ENCODE results near the gene CFAP57.

The CFAP57 gene

DNA sequence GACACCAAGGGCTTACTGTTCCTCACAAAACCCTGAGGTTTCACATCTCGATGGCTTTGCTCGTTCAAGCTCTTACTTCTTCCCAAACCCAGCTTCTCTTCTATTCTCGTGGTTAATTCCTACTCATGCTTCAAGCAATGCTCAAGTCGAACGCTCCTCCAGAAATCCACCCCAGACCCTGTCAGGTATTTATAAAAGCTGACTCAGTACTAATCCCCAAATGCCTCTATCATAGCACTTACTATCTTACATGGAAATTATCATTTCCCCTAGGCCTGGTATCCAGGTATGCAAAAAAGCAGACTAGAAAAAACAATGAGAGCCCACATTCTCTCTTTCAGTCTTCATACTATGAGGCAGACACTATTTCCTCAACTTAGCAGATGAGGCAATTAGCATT, 6.4 kb upstream of the CFAP57 start:
- TF ChIP-seq TAF1 (IDR thresholded peaks at IDR 0.05; ENCODE audit: low read depth, low read length) (no peak), POLR2AphosphoS5 (IDR thresholded peaks at IDR 0.05; ENCODE audit: low read depth, low read length) (no peak), POLR2A (IDR thresholded peaks at IDR 0.05; ENCODE audit: low read depth, low read length) (no peak), PAX5 (IDR thresholded peaks at IDR 0.05; ENCODE audit: insufficient read depth, low read length, severe bottlenecking) (no peak)
- no peak for FAIRE-seq

DNA sequence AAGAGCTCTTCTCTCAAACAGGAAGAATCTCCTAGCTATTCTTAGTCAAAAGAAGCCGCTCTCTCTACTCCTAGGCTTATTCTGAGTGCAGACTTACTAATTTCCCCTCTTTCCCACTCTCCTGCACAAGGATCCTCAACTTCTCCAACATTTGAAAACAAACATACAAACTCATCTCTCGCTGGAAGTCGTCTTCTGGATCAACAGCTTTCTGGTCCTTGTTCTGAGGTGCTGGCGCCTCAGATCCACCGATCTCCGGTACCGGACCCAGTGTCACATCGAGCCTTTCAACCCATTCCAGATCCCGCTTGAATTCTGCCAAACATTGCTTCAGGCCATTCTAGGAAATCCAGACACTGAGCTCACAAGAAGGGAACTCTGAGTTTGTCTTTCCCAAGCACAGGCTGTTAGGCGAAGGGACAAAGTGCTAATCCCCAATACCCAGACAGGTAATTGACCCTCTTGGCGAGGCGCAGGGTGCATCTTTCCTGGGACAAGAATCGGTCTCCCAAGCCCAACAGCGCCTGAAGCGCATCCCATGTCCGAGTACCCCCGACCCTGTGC, 736 bp upstream of the CFAP57 start:
- TF ChIP-seq TAF1 (IDR thresholded peaks at IDR 0.05; ENCODE audit: low read depth, low read length): no peak
- TF ChIP-seq POU2F2 (IDR thresholded peaks at IDR 0.05; ENCODE audit: low read depth, low read length): no peak
- TF ChIP-seq SPI1 (IDR thresholded peaks at IDR 0.05; ENCODE audit: low read depth, low read length): no peak
- TF ChIP-seq PAX5 (IDR thresholded peaks at IDR 0.05; ENCODE audit: insufficient read depth, low read length, severe bottlenecking): no peak
- TF ChIP-seq POLR2AphosphoS5 (IDR thresholded peaks at IDR 0.05; ENCODE audit: low read depth, low read length): no peak
- no peak for TF ChIP-seq POLR2A (IDR thresholded peaks at IDR 0.05; ENCODE audit: low read depth, low read length)
- no peak for FAIRE-seq
- DNase-seq (ENCODE audit: insufficient read length, low spot score): no peak

More for the DNA sequence above, 6.4 kb upstream of the CFAP57 start:
- DNase-seq (ENCODE audit: insufficient read length, low spot score): no peak

DNA sequence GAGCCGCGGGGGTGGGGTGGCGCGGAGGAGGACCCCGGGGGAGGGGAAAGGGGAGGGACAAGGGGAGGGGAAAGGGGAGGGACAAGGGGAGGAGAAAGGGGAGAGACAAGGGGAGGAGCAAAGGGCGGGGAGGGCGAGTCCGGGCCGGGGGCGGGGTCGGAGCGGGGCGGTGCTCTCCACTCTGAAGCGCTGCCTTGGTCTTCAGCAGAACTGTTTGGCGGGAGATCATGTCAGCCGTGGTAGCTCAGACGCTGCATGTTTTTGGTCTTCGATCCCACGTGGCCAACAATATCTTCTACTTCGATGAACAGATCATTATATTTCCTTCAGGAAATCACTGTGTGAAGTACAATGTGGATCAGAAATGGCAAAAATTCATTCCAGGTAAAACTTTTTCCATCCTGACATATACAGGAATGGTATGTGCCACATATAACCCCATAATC, 420 bp downstream of the CFAP57 start:
- TF ChIP-seq POLR2AphosphoS5 (IDR thresholded peaks at IDR 0.05; ENCODE audit: low read depth, low read length): no peak
- TF ChIP-seq TAF1 (IDR thresholded peaks at IDR 0.05; ENCODE audit: low read depth, low read length): no peak
- no peak for TF ChIP-seq PAX5 (IDR thresholded peaks at IDR 0.05; ENCODE audit: insufficient read depth, low read length, severe bottlenecking)
- TF ChIP-seq SPI1 (IDR thresholded peaks at IDR 0.05; ENCODE audit: low read depth, low read length): no peak
- TF ChIP-seq POLR2A (IDR thresholded peaks at IDR 0.05; ENCODE audit: low read depth, low read length): no peak
- no peak for TF ChIP-seq POU2F2 (IDR thresholded peaks at IDR 0.05; ENCODE audit: low read depth, low read length)
- FAIRE-seq (no peak), DNase-seq (ENCODE audit: insufficient read length, low spot score) (peak; percentile 69)

DNA sequence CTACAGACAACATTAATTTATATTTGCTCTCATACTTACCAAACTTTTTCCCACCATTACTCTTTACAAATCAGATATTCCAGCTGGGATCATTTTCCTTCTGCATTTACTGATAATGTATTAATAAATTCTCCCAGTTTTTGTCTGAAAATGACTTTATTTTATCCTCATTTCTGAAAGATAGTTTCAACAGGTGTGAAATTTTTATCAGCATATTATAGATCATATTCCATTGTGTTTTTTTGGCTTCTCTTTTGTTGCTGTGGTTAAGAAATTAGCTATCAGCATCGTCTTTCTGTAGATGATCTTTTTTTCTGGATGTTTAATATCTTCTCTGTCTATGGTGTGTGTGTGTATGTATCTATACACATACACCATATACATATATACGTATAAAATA, 2.7 kb downstream of the CFAP57 start:
- FAIRE-seq (no peak), DNase-seq (ENCODE audit: insufficient read length, low spot score) (no peak)
- TF ChIP-seq TAF1 (IDR thresholded peaks at IDR 0.05; ENCODE audit: low read depth, low read length) (no peak), POLR2A (IDR thresholded peaks at IDR 0.05; ENCODE audit: low read depth, low read length) (no peak), POU2F2 (IDR thresholded peaks at IDR 0.05; ENCODE audit: low read depth, low read length) (no peak), PAX5 (IDR thresholded peaks at IDR 0.05; ENCODE audit: insufficient read depth, low read length, severe bottlenecking) (no peak), POLR2AphosphoS5 (IDR thresholded peaks at IDR 0.05; ENCODE audit: low read depth, low read length) (no peak)

DNA sequence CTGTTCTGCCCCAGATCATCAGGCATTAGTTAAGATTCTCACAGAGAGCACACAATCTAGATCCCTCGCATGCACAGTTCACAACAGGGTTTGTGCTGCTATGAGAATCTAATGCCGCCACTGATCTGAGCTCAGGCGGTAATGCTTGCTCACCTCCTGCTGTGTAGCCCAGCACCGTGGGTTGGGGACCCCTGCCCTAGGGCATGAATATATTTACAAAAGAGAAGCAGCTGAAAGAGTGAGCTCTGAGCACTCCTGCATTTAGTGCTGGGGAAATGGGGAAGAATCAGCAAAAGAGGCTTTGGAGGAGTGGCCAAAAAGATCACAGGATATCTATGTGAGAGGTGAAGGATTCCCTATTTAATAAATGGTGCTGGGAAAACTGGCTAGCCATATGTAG, 5.6 kb downstream of the CFAP57 start:
- DNase-seq (ENCODE audit: insufficient read length, low spot score) (no peak), FAIRE-seq (no peak)
- TF ChIP-seq SPI1 (IDR thresholded peaks at IDR 0.05; ENCODE audit: low read depth, low read length) (no peak), POU2F2 (IDR thresholded peaks at IDR 0.05; ENCODE audit: low read depth, low read length) (no peak), POLR2AphosphoS5 (IDR thresholded peaks at IDR 0.05; ENCODE audit: low read depth, low read length) (no peak), TAF1 (IDR thresholded peaks at IDR 0.05; ENCODE audit: low read depth, low read length) (no peak), POLR2A (IDR thresholded peaks at IDR 0.05; ENCODE audit: low read depth, low read length) (no peak), PAX5 (IDR thresholded peaks at IDR 0.05; ENCODE audit: insufficient read depth, low read length, severe bottlenecking) (no peak)

DNA sequence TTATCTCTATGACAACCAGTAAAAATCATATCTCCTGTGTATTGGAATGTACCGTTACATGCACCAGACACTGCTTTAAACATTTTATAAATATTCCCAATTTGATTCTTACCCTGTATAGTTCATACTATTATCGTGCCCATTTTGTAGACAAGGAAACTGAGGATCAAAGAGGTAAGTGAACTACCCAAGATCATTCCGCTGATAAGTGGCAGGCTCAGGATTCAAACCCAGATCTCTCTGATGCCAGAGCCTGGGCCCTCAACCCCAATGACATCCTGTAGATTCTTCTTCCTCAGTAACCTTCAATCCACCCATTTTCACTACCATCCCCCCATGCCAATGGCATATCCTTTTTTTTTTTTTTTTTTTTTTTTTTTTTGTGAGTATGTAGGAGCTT, 12.3 kb downstream of the CFAP57 start:
- no peak for TF ChIP-seq POLR2AphosphoS5 (IDR thresholded peaks at IDR 0.05; ENCODE audit: low read depth, low read length)
- no peak for TF ChIP-seq POU2F2 (IDR thresholded peaks at IDR 0.05; ENCODE audit: low read depth, low read length)
- TF ChIP-seq TAF1 (IDR thresholded peaks at IDR 0.05; ENCODE audit: low read depth, low read length): no peak
- no peak for TF ChIP-seq SPI1 (IDR thresholded peaks at IDR 0.05; ENCODE audit: low read depth, low read length)
- no peak for TF ChIP-seq POLR2A (IDR thresholded peaks at IDR 0.05; ENCODE audit: low read depth, low read length)
- no peak for TF ChIP-seq PAX5 (IDR thresholded peaks at IDR 0.05; ENCODE audit: insufficient read depth, low read length, severe bottlenecking)
- DNase-seq (ENCODE audit: insufficient read length, low spot score) (no peak), FAIRE-seq (no peak)

DNA sequence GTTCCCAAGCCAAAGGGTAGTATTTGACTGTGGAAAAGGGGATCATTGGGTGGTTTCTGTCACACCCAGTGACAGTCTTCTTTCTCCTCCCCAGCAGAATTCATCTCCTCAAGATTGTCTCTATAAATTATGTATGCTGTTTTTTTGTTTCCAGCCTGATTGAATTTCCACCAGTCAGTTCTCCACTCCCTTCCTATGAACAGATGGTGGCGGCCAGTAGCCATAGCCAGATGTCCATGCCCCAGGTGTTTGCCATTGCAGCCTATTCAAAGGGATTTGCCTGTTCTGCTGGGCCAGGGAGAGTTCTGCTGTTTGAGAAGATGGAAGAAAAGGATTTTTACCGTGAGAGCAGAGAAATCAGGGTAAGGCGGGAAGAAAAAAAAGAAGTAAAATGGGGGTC, 12.9 kb downstream of the CFAP57 start:
- DNase-seq (ENCODE audit: insufficient read length, low spot score) (no peak), FAIRE-seq (no peak)
- TF ChIP-seq PAX5 (IDR thresholded peaks at IDR 0.05; ENCODE audit: insufficient read depth, low read length, severe bottlenecking) (no peak), POU2F2 (IDR thresholded peaks at IDR 0.05; ENCODE audit: low read depth, low read length) (no peak), POLR2AphosphoS5 (IDR thresholded peaks at IDR 0.05; ENCODE audit: low read depth, low read length) (no peak), SPI1 (IDR thresholded peaks at IDR 0.05; ENCODE audit: low read depth, low read length) (no peak), POLR2A (IDR thresholded peaks at IDR 0.05; ENCODE audit: low read depth, low read length) (no peak), TAF1 (IDR thresholded peaks at IDR 0.05; ENCODE audit: low read depth, low read length) (no peak)

DNA sequence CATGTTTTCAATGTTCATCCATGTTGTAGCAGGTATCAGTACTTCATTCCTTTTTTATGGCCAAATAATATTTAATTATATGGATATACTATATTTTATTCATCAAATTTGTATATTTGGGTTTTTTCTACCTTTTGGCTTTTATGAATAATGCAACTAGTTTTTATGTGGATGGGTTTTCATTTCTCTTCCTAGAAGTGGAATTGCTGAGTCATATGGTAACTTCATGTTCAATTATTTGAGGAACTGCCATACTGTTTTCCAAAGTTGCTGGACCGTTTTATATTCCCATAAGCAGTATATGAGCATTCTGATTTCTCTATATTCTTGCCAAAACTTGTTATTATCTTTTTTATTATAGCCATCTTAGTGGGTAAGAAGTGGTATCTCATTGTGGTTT, 16.0 kb downstream of the CFAP57 start:
- FAIRE-seq (no peak), DNase-seq (ENCODE audit: insufficient read length, low spot score) (no peak)
- no peak for TF ChIP-seq POLR2A (IDR thresholded peaks at IDR 0.05; ENCODE audit: low read depth, low read length)
- TF ChIP-seq PAX5 (IDR thresholded peaks at IDR 0.05; ENCODE audit: insufficient read depth, low read length, severe bottlenecking): no peak
- TF ChIP-seq SPI1 (IDR thresholded peaks at IDR 0.05; ENCODE audit: low read depth, low read length): no peak
- TF ChIP-seq POU2F2 (IDR thresholded peaks at IDR 0.05; ENCODE audit: low read depth, low read length): no peak
- no peak for TF ChIP-seq TAF1 (IDR thresholded peaks at IDR 0.05; ENCODE audit: low read depth, low read length)
- no peak for TF ChIP-seq POLR2AphosphoS5 (IDR thresholded peaks at IDR 0.05; ENCODE audit: low read depth, low read length)

DNA sequence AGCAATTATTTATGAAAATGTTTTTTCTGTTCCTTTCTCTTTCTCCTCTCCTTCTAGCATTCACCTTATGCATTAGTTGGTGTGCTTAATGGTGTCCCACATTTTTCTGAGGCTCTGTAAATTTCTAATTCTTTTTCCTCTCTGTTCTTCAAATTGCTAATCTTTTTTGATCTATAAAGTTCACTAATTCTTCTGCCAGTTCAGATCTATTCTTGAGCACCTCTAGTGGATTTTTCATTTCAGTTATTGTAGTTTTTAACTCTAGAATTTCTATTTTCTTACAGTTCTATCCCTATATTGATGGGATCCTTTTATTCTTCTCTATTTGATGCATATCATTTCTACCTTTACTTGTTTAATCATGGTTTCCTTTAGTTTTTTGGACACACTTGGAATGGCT, 22.4 kb downstream of the CFAP57 start:
- FAIRE-seq (no peak), DNase-seq (ENCODE audit: insufficient read length, low spot score) (no peak)
- TF ChIP-seq POLR2A (IDR thresholded peaks at IDR 0.05; ENCODE audit: low read depth, low read length) (no peak), POU2F2 (IDR thresholded peaks at IDR 0.05; ENCODE audit: low read depth, low read length) (no peak), POLR2AphosphoS5 (IDR thresholded peaks at IDR 0.05; ENCODE audit: low read depth, low read length) (no peak), SPI1 (IDR thresholded peaks at IDR 0.05; ENCODE audit: low read depth, low read length) (no peak), PAX5 (IDR thresholded peaks at IDR 0.05; ENCODE audit: insufficient read depth, low read length, severe bottlenecking) (no peak)

Data from GM12891 (cell line).